Stimulated activated CD8-positive, alpha-beta memory T cell treated with anti-CD3 and anti-CD28 coated beads, Interleukin-7, amount 100 ng/mL, for 1 hour (primary cell): ENCODE measurements around the gene NBPF1.
"Not testable (repeated sequence)": the region's sequence is repeated elsewhere in the genome, so short reads cannot be mapped to it uniquely, and the experiment has no call there.

ENCODE experiments used
- DNase-seq, 2 donors: peaks; one replicate each; pipeline ENCODE4 v3.0.0-alpha.2; 2020; ENCODE audit warnings: low read depth in 2 of 2

NBPF1 gene

DNA sequence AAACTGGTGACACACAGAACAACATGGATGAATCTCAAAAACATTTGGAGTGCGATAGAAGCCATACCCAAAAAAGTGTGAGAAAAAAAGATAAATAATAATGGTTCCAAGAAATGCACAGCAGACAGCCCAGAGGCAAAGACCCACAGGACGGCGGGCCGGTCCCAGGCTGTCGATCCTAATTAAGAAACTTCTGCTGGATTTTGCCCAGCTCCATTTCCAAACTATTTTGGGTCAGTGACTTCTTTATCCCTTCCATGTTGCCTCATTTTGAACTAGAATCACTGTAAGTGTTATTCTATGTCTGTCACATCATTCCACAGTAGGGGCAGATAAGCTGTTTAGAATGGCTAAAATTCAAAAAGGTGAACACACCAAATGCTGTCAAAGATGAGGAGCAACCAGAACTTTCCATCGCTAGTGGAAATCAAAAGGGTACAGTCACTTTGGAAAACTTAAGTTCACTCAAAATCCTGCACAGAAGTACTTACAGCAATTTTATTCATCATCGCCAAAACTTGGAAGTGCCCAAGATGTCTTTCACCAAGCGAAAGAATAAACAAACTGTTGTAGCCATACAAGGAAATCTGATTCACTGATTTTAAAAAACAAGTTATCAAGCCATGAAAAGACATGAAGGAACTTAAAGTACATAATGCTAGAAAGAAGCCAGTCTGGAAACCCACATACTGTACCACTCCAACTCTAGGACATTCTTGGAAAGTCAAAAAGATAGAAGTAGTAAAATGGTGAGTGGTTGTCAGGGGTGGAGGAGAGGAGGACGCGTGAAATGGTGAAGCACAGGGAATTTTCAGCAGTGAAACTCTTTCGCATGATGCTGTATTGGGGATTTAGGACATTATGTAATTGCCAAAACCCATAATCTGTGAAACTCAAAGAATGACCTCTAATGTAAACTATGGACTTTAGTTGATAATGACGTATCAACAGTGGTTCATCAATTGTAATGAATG, 7.5 kb downstream of the NBPF1 start:
- DNase-seq, result no peak

DNA sequence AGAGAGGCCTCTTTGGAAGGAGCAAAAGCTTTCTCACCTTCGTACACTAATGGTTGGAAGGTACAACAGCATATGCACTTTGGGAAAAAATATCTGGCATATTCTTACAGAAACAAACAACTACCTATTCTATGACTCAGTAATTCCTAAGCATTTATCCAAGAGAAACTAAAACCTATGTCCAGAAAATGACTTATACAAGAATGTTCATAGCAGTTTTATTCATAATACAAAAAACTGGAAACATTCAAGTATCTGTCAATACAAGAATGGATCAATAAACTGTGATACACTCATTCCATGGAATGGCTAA, 8.2 kb downstream of the NBPF1 start:
- no peak for DNase-seq

DNA sequence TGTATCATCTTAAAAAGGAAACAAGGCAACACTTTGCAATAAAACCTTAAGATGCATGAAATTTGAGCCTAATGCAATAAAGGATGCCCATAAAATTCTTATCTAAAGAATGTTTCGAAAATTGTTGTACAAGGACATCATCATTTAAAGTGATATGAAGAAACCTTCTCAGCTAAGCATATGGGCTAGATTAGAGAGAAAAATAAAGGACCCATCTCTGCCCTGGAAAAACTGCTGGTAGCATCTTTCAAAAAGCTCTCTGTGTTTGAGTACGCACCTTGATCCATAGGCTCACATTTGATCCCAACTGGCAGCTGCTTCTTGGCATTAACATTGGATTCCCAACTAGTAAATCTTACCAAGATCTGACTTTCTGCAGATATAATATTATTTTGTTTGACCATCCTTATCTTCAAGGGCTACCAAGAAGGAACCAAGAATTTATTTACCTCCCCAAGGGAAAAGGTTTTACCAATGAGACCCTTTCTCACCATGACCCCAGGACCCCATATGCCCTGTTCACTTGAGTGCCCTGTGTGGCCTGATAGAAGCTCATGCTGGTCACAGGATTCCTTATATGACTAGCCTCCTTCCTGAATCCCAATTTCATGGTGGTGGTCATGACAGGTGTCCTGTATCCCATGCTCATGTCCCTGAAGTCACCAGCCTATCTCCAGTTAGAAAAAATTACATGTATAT, 8.7 kb downstream of the NBPF1 start:
- not testable (repeated sequence) for DNase-seq

DNA sequence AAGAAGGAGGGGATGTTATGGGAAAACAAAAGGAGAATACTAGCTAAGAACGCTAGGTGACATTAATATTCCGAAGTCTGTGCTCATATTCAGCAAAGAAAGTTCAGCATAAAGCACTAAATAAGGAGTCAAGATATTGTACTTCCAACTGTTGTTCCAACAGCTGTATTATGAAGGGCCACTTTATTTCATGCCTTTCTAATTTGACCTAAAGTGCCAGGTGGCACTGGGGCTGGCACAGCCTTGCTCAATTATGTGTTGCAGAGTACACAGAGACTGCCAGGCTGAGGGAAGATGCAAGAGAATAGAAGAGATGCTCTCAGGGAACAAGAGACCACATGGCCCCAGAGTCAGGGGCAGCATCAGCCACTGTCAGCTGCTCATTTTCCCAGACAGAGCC, 9.7 kb downstream of the NBPF1 start:
- DNase-seq, result not testable (repeated sequence)

DNA sequence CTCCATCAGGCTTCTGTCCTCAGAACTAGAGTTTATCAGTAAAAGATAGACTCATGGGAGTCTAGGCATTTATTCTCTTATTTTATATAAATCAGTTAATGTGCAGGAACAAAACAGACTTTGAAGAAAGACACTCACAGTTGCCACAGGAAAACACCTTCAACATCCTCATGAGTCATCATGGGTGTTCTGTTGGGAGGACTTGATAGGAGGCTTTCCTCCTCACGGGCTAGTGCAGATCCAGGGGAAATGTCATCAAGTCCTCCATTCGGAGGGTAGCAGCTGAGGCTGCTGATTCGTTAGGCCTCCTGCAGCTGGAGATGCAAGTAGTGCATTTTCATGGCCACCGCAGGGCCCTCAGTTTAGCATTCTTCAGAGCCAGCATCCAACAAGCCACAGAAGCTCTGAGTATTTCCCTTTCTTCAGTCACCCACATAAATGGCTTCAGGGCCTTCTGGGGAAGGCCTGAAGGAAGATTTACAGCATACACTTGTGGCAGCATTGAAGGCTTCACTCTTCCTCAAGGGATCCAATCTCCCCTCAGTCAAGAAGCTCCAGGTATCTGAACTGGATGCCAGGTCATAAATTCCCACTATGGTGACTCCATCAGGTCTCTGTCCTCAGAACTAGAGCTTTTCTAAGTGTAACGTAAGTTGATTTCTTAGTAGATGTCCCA, 10.9 kb downstream of the NBPF1 start:
- DNase-seq, result not testable (repeated sequence)

DNA sequence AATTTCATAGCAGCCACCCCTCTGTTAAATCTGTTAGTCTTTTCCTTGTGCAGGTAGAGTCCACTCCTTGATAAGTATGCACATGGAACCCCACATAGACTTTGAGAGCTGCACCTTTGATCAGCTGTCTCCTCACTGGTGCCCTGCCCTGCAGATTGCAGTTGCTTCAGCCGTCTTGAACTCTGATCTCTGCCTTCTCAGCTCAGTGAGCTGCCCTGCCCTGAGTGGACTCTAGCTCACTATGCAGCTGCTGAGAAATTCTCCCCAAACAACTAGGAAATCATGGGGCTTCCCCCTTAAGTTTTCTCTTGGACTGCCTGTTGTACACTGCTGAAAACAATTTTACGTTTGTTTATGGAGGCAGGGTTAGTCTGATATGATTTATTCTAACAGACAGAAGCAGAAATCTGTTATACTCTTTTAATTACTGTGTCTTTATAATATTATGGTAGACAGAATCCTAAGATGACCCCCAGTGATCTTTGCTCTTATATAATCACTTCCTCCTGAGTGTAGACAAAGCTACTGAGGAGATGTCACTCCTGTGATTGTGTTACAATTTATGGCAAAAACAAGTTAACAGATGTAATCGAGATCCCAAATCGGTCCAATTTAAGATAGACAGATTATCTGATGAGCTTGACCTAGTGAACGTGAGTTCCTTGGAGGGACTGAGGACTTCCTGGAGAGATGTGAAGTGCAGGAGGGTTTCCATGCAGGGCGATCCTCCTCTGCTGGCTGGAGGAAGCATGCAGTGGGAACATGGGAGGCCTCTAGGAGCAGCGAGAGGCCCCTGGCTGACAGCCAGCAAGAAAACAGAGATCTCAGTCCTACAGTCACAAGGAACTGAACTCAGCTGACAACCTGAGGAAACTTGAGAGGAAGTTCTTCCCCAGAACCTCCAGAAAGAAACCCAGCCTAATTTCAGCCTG, 12.2 kb downstream of the NBPF1 start:
- DNase-seq, result not testable (repeated sequence)

DNA sequence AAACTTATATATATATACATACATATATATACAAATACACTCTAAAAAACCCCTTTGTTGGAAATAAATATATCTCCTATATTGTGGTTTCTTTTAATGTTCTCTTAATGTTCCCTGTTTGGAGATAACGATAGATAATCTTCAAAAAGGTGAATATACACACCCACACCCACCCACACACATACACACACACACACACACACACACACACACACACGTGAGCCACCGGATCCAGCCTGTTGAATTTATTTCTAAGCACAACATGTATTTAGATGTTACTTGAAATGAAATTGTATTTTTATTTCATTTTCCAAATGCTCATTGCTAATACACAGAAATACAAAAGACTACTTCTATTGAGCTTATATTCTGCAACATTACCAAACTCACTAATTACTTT, 14.0 kb downstream of the NBPF1 start:
- not testable (repeated sequence) for DNase-seq

DNA sequence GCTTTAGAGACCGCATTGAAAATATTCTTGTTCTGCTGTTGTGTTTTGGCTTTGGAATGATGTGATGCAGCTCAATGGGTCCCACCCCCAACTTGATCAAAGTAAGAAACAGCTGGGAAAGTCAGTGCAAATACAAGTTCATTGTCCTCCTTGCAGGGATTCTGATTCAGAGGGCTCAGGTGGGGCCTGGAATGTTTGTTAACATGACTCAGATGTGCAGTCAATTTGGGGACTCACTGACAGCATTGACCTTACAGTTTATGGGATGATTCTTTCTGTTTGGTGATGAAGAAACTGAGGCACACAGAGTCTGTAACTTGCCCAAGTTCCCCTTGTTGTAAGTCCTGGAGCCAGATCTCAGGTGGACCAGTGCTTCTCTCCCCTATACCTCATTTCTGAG, 18.1 kb downstream of the NBPF1 start:
- not testable (repeated sequence) for DNase-seq

DNA sequence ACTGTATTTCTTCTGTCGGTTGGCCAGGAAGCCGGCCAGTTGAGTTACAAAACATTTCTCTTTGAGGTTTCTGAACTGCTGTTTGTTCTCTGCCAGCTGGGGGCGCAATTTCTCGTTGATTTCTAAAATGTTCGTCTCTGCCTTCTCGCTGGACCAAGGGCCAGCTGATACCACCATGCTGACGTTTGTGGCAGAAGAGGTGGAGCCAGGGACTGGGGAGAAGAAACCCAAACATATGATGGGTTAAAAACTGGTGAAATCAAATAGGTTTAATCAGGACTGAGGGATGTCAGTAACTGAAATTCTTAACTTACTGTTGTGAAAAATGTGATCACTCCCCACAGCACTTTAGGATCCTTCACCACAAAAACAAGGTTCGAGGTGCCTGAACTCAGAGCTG, 21.5 kb downstream of the NBPF1 start:
- DNase-seq, result not testable (repeated sequence)

DNA sequence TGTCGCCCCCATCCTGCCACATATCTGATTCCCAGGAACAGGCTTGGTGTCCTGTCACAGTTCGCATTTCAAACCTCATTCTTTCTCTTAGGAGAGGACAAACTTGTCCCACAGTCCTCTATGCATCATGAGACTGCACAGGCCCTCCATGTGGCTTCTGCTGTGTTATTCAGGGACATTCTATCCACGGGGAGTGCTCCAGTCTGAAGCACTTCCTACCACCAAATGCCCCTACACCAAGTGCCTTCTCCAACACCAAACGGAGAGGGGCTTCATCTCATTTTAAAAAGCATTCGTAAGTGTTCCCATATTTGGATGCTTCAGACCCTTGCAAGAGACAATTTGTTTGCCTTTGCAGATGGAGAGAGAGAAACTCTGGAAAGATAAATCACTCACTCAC, 25.3 kb downstream of the NBPF1 start:
- DNase-seq, result not testable (repeated sequence)

DNA sequence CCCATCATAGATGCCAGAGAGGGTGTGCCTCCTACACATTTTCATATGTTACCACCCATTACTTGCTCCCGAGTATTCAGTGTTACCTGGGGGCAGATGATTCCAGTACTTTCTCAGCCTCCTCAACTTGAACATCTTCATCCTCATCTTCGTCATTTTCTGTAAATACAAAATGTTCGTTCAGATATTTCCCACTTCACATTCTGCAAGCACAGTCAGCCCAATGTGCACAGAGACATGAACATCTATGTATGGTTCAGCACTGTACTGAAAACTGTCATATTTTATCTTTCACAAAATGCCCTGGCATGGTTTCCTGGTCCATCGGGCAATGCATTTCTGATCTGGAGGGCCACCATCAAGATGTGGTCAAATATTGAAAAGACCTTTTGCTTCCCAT, 25.7 kb downstream of the NBPF1 start:
- DNase-seq, result not testable (repeated sequence)

DNA sequence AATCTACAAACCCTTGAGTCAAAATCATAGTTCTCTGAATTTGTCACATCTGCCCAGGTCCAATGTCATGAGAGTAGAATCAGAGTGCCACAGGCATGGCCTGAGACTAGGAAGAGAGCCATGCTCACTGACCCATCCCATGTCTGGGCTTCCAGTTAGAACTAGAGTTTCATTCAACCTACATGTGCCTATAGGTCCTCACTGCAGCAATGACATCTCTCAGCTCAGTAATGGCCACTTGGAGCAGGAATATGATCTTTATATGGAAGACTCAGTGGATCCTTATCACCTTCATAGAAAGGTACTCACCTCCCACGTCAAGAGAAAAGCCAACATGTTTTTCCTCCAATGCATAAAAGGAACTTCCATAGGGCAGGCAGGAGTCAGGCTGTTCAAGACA, 48.0 kb downstream of the NBPF1 start:
- DNase-seq, result not testable (repeated sequence)

DNA sequence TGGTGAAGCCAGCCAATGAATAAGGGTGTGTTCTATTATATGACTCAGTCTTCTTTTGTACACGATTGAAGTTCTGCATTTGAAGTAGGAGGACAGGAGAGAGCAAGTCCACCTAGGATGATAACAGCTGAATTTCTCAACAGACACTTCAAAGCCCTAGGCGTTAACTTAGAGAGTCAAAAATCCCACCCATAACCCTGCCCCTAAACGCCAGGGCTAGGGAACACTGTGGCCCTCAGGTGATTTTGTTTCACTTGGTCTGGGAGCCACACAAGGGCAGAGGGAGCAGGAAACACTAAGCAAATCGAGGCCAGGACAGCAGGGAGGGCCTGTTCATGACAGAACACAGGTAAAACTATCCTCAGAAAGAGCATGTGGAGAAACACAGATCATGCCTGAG, 52.3 kb downstream of the NBPF1 start:
- DNase-seq, result not testable (repeated sequence)

DNA sequence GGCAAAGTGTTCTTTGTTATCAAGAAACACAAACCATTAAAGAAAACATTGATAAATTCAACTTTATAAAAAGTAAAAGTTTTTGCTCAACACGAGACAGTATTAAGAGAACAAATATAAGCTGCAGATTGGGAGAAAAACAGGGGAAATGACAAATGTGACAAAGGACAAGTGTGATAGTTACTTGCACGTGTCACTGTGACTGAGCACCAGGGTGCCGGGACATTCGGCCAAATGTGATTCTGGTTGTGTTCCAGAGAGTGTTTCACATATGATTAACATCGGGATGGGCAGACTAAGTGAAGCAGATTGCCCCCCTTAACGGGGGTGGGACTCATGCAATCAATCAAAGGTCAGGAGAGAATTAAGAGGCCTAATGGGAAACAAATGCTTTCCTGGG, 52.9 kb downstream of the NBPF1 start:
- not testable (repeated sequence) for DNase-seq

DNA sequence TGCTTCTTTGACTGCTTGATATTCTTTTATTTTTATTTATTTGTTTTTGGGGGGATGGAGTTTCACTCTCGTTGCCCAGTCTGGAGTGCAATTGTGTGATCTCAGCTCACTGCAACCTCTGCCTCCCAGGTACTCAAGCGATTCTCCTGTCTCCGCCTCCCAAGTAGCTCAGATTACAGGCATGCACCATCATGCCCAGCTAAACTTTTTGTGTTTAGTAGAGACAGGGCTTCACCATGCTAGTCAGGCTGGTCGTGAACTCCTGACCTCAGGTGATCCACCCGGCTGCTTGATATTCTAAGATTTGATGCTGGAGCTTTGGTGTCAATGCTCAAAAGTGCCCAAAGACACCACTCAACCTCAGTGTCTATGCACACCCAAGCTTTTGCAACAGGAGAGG, 53.7 kb downstream of the NBPF1 start:
- not testable (repeated sequence) for DNase-seq

DNA sequence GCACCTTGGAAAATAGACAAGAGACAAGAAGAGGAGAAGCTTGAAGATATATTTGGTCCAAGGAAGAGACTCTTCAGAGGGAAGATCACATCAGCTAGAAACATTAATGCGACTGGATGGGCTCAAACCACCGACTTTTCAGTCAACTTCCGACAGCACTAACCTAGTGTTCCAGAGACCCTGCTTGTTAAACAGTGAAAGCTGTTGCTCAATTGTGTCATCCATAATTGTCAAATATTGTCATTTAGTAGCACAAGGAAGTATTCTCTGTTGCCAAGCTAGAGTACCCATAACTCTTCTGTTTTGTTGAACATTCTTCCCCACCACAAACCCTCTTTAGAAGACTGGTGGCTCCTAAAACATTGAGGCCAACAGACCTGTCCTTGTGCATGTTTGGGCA, 56.3 kb downstream of the NBPF1 start:
- not testable (repeated sequence) for DNase-seq

DNA sequence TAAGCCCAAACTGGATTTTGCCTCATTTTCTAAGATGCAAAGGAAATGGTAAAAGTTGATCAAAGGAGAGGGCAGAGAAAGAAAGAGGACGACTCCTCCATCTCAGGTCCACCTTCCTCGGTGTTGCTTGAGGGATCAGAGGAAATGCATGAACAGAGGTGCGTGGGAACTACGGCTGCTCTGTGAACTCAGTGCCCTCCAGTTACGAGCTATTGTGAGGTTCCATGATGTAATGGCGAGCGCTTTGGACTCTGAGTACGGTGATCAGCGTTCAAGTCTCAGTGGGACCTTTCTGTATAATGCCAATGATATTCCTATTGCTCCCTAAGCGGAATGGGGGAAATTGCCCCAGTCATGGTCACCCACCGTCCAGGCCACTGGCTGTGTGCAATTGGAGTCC, 60.1 kb downstream of the NBPF1 start:
- not testable (repeated sequence) for DNase-seq

DNA sequence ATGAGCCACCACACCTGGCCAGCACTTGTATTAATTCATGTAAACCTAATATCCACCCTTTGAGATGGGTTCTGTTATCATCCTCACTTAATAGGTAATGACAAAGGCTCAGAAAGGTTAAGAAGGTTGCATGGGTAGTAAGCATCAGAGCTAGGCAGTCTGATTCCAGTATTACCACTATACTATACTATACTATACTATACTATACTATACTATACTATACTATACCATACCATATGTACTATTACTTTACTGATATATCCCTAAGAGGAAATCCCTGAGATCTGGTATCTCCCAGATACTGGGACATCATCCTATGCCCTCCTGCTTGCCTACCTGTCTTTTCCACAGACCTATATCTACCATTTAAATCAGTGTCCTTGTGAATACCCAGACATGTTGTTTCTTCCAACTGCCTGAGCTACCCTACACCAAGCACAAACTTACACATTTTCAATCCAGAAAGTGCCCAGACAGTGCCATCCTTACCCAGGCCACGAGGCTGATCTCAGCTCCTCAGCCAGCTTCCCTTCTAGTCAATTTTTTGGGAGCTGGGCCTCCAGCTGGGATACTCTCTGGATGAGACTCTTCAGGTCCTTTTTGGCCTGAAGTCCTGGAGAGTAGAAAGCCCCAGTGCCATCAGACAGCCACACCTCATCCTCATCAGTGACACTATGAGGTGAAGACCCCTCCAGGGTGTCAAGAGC, 63.0 kb downstream of the NBPF1 start:
- DNase-seq, result not testable (repeated sequence)

DNA sequence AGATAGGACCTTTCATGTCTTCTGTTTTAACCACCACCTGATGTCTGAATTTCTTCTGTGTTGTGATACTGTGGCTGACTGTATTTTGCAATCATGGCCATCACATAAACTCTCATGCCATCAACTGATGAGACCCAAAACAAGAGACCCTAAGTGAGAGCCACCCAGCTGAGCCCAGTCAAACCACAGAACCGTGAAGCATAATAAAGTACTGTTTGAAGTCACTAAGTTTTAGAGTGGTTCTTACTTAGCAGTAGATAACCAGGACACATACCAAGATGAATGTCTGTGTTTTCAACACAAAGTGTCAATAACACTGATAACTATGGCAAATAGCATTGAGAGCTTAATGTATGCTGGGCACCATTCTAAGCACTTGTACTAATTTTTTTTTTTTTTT, 63.8 kb downstream of the NBPF1 start:
- not testable (repeated sequence) for DNase-seq

DNA sequence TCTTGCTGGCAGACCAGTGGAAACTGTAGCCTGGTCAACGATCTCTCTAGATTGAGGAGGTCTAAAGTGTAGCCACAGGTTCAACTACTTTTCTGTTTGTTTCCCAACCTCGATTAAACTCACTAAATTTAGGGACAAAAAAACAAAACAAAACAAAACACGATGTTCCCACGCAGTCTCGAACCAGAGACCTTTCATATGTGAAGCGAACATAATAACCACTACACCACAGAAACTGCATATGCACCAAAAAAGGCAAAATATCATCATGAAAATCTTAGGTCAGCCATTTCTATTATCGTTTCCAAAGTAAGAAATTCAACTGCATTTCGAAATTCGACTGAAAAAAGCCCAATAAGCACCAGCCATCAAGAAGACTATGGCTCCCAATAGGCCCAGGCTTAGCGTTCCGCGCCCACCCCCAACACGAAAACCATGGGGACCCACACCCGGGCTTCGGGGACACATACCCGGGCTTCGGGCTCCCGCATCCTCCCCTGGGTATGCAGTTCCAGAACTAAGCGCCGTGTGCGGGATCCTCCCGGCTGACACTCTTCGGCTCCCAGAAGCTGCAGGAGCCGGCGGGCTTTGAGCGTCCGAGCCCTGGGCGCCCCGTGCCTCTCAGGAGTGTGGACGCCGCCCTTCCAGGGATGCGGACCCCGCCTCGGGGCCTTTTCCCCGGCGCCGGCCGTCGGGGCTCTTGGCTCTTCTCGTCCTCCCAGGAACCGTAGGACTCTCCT, 65.7 kb downstream of the NBPF1 start:
- DNase-seq, result not testable (repeated sequence)
